ENCODE results near the gene EAF2.

DNA sequence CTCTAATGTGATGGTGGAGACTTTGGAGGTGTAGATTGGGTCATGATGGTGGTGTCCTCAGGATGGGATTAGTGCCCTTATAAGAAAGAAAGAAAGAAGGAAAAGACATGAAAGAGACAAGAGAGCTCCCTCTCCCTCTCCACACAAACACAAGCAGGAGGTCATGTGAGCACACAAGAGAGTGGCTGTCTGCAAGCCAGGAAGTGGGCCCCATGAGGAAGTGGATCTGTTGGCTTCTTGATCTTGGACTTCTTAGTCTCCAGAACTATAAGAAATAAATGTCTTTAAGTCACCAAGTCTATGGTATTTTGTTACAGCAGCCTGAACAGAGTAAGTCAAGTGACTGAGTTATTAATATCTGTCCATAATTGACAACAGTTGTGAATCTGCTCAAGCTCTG is 17.3 kb upstream of the EAF2 start:
- TF ChIP-seq POLR2A (IDR thresholded peaks at IDR 0.05; ENCODE audit: low read length) (no peak), GATA1 (IDR thresholded peaks at IDR 0.05; ENCODE audit: low read depth, low read length) (no peak)

Measured in erythroblast (primary cell).